Progenitor cell of endocrine pancreas (in vitro differentiated cells): ENCODE results near the gene GAPT. TPM values are rescaled to one million over a fixed set of nuclear protein-coding genes. Genes with fewer than 3 reads are reported as not detected.

Experiments used
- DNase-seq: peaks from one replicate; pipeline ENCODE4 v3.0.0; 2021; ENCODE audit warnings: low spot score; ENCODE audit not compliant: unreplicated experiment
- H3K27ac Mint-ChIP-seq: 2 replicates; pipeline ENCODE4 v1.8.0; 2021; ENCODE audit warnings: mild to moderate bottlenecking, moderate library complexity, mixed read lengths
- H3K27me3 Mint-ChIP-seq: 2 replicates; pipeline ENCODE4 v1.8.0; 2021; ENCODE audit warnings: mixed read lengths
- H3K36me3 Mint-ChIP-seq: 2 replicates; pipeline ENCODE4 v1.8.0; 2022; ENCODE audit warnings: mixed read lengths; ENCODE audit not compliant: insufficient read depth
- H3K4me1 Mint-ChIP-seq: 2 replicates; pipeline ENCODE4 v1.8.0; 2021; ENCODE audit warnings: low read depth, mixed read lengths
- H3K4me3 Mint-ChIP-seq: 2 replicates; pipeline ENCODE4 v1.8.0; 2021; ENCODE audit warnings: low read depth, mild to moderate bottlenecking, moderate library complexity, mixed read lengths
- H3K9me3 Mint-ChIP-seq: 2 replicates; pipeline ENCODE4 v1.8.0; 2021; ENCODE audit warnings: low read depth, mixed read lengths
- microRNA-seq: library from miRNA; unstranded; fragments of <30 nt; microRNA quantifications from one replicate; pipeline ENCODE4 v1.1.0, GENCODE V29; 2020; ENCODE audit warnings: borderline number of aligned reads; ENCODE audit not compliant: unreplicated experiment
- total RNA-seq: library from RNA; stranded (reverse); gene quantifications from 2 replicates; pipeline ENCODE4 v1.2.1, GENCODE V29; 2021
- TF ChIP-seq, protein P1 (sequence below): fragments of 200-600 bp; sonication (generic); IDR thresholded peaks from one replicate; pipeline ENCODE4 v1.5.0; 2021; ENCODE audit warnings: antibody characterized with exemption, mild to moderate bottlenecking; ENCODE audit not compliant: unreplicated experiment

The GAPT gene
- total RNA-seq, 1 donor from 2014 or later, result not detected

DNA sequence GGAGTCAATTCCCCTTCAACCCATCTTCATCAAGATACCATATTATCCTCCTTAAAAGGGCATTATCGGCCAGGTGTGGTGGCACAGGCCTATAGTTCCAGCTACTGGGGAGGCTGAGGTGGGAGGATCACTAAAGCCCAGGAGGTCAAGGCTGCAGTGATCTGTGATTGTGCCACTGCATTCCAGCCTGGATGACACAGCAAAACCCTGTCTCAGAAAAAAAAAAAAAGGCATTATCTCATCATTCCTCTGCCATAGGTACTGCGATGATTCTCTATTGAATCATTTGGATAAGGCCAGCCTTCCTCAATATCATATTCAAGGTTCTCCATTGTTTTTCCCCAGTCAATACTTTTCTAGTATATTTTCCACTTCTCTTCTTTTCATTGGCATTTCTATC is 52.5 kb downstream of the GAPT start:
- Mint-ChIP-seq H3K36me3 (no peaks in the 10 kb centered on the region), H3K9me3 (peaks cover 9% of the 10 kb centered on the region), H3K27me3 (no peaks in the 10 kb centered on the region), H3K4me1 (peaks cover 1% of the 10 kb centered on the region), H3K4me3 (no peak overlapping the region), H3K27ac (no peak overlapping the region)
- DNase-seq, result no peak
- TF ChIP-seq, protein P1, sequence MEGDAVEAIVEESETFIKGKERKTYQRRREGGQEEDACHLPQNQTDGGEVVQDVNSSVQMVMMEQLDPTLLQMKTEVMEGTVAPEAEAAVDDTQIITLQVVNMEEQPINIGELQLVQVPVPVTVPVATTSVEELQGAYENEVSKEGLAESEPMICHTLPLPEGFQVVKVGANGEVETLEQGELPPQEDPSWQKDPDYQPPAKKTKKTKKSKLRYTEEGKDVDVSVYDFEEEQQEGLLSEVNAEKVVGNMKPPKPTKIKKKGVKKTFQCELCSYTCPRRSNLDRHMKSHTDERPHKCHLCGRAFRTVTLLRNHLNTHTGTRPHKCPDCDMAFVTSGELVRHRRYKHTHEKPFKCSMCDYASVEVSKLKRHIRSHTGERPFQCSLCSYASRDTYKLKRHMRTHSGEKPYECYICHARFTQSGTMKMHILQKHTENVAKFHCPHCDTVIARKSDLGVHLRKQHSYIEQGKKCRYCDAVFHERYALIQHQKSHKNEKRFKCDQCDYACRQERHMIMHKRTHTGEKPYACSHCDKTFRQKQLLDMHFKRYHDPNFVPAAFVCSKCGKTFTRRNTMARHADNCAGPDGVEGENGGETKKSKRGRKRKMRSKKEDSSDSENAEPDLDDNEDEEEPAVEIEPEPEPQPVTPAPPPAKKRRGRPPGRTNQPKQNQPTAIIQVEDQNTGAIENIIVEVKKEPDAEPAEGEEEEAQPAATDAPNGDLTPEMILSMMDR, result no peak

DNA sequence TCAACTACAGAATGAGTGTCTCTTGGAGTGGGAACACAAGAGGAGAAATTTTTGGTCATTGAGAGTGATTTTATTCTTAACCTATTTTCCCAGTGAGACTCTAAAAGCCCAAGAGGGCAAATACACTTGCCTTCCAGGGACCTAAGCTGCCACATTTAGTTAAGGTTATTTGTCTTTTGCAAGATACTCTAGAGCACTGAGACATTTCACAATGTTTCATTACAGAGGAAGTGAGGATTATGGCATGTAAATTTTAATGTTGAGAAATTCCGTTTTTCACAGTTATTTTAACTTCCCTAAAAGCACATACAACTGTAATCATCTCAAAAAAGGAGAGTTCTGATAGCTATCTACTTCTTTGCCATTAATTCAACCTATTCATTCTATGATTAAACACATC is 53.0 kb downstream of the GAPT start:
- Mint-ChIP-seq H3K36me3 (no peaks in the 10 kb centered on the region), H3K9me3 (peaks cover 7% of the 10 kb centered on the region), H3K4me3 (no peak overlapping the region), H3K27ac (no peak overlapping the region), H3K27me3 (no peaks in the 10 kb centered on the region), H3K4me1 (peaks cover 1% of the 10 kb centered on the region)
- DNase-seq, result no peak
- TF ChIP-seq, protein P1, result no peak

GRCh38 chr5:58544926-58545325 is 53.7 kb downstream of the GAPT start:
- H3K4me3 Mint-ChIP-seq, result no peak overlapping the region
- TF ChIP-seq, protein P1, result no peak
- no peak for DNase-seq
- no peaks in the 10 kb centered on the region for H3K36me3 Mint-ChIP-seq
- H3K27me3 Mint-ChIP-seq, result no peaks in the 10 kb centered on the region
- H3K4me1 Mint-ChIP-seq, result peaks cover 1% of the 10 kb centered on the region
- no peak overlapping the region for H3K27ac Mint-ChIP-seq
- H3K9me3 Mint-ChIP-seq, result peaks cover 3% of the 10 kb centered on the region

GRCh38 chr5:58545912-58546311 is 54.7 kb downstream of the GAPT start:
- Mint-ChIP-seq H3K4me3 (no peak overlapping the region), H3K36me3 (no peaks in the 10 kb centered on the region), H3K9me3 (peaks cover 3% of the 10 kb centered on the region), H3K4me1 (peaks cover 1% of the 10 kb centered on the region), H3K27me3 (no peaks in the 10 kb centered on the region), H3K27ac (no peak overlapping the region)
- TF ChIP-seq, protein P1, result no peak
- DNase-seq, result no peak

Small RNAs within 50 kb of the gene (microRNA-seq; reads per million reads assigned to microRNA genes)
- gene MIR548AE2, result not detected

Other genes starting within 250 kb of the GAPT start
- 53.4 and 66.9 TPM in 2 replicates for gene PLK2, start 31.3 kb upstream of the GAPT start, total RNA-seq
- 18.9 and 25.2 TPM in 2 replicates for gene RAB3C, start 91.6 kb downstream of the GAPT start, total RNA-seq